MCF 10A (cell line): ENCODE results near the gene HSDL1. TPM values are rescaled to one million over a fixed set of nuclear protein-coding genes. Genes with fewer than 3 reads are reported as not detected.

ENCODE experiments used
- BruUV-seq: library from RNA; stranded (reverse); fragments of 400-500 nt; replicated peaks from 2 replicates; lab custom pipeline; 2021; lab: Mats Ljungman, UMichigan
- CTCF ChIA-PET: fragments of 300-600 bp; sonication (Branson Sonifier 250); formaldehyde crosslinking; extraction: SDS; loops from one replicate; lab custom pipeline; 2021; ENCODE audit warnings: antibody characterized with exemption, inconsistent platforms; lab: Yijun Ruan, JAX
- POLR2A ChIA-PET: fragments of 300-600, 350-650 bp; sonication (Branson Sonifier 250); formaldehyde crosslinking; extraction: SDS; loops from one replicate; lab custom pipeline; 2020; ENCODE audit warnings: antibody characterized with exemption, inconsistent platforms; lab: Yijun Ruan, JAX
- DNase-seq: peaks from one replicate; pipeline ENCODE4 v3.0.0-alpha.2; 2018; ENCODE audit not compliant: unreplicated experiment
- H3K27ac Mint-ChIP-seq: one replicate; pipeline ENCODE4 v1.8.0; 2022; ENCODE audit warnings: mild to moderate bottlenecking, low read depth, mixed read lengths; ENCODE audit not compliant: unreplicated experiment
- H3K27me3 Mint-ChIP-seq: one replicate; pipeline ENCODE4 v1.8.0; 2022; ENCODE audit warnings: mixed read lengths; ENCODE audit not compliant: insufficient read depth, unreplicated experiment
- H3K36me3 Mint-ChIP-seq: one replicate; pipeline ENCODE4 v1.8.0; 2022; ENCODE audit warnings: mild to moderate bottlenecking, moderate library complexity, mixed read lengths; ENCODE audit not compliant: insufficient read depth, unreplicated experiment
- H3K4me1 Mint-ChIP-seq: one replicate; pipeline ENCODE4 v1.8.0; 2022; ENCODE audit warnings: mixed read lengths; ENCODE audit not compliant: insufficient read depth, unreplicated experiment
- H3K4me3 Mint-ChIP-seq: one replicate; pipeline ENCODE4 v1.8.0; 2022; ENCODE audit warnings: mild to moderate bottlenecking, moderate library complexity, mixed read lengths; ENCODE audit not compliant: unreplicated experiment
- H3K9me3 Mint-ChIP-seq: one replicate; pipeline ENCODE4 v1.8.0; 2022; ENCODE audit warnings: mixed read lengths; ENCODE audit not compliant: unreplicated experiment
- intact Hi-C: fragments of 100-400 bp; cut with micrococcal nuclease; formaldehyde crosslinking; loops from 2 replicates; pipeline ENCODE4 v1.14.1; 2022
- total RNA-seq: library from RNA; stranded (reverse); gene quantifications from 2 replicates; pipeline ENCODE4 v1.2.3, GENCODE V29; 2022
- TF ChIP-seq, protein P1 (sequence below): fragments of 200-600 bp; IDR thresholded peaks from one replicate; pipeline ENCODE4 v1.8.0; 2022; ENCODE audit warnings: antibody characterized with exemption, mild to moderate bottlenecking; ENCODE audit not compliant: unreplicated experiment

The HSDL1 gene
- total RNA-seq, 1 experiment from 2014 or later: 13.3 TPM

DNA sequence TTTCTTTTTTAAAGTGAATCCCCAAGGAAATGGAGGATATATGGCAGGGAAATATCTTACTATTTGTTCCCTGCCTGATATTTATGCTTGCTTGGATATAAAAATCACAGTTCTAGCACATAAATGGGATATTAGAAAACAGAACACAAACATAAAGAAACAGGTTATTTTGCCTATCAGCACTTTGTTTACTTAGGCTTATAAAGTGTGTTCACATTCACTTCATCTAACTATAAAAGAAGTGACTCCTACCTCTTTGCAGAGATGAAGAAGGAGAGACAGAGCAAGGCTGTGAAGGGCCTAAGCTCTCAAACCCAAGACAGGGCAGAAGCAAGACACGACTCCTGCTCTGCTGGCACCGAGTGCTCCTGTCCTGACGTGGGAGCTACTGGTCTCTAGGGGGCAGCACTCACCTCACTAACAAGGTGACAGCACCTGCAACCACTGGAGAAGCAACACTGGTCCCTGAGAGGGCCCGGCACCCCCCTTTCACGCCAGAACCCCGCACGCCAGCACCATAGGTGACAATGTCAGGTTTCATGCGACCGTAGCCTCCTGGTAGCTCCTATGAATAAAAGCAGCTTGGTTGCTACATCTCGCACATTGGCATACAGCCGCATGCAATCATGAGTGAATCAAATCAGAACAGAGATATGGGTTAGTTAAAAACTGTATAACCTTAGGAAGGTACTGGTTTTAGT, 60.3 kb downstream of the HSDL1 start:
- no peaks in the 10 kb centered on the region for H3K27me3 Mint-ChIP-seq
- TF ChIP-seq, protein P1, sequence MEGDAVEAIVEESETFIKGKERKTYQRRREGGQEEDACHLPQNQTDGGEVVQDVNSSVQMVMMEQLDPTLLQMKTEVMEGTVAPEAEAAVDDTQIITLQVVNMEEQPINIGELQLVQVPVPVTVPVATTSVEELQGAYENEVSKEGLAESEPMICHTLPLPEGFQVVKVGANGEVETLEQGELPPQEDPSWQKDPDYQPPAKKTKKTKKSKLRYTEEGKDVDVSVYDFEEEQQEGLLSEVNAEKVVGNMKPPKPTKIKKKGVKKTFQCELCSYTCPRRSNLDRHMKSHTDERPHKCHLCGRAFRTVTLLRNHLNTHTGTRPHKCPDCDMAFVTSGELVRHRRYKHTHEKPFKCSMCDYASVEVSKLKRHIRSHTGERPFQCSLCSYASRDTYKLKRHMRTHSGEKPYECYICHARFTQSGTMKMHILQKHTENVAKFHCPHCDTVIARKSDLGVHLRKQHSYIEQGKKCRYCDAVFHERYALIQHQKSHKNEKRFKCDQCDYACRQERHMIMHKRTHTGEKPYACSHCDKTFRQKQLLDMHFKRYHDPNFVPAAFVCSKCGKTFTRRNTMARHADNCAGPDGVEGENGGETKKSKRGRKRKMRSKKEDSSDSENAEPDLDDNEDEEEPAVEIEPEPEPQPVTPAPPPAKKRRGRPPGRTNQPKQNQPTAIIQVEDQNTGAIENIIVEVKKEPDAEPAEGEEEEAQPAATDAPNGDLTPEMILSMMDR: peak; percentile 75
- ChIA-PET CTCF (interaction anchor here (0.6 to 11.2 kb wide), 31 partner anchors 10 to 399 kb away, joined by 3 to 81 read pairs (median 4); partner anchors contain the start of genes ADAD2, MBTPS1 and TAF1C), POLR2A (interaction anchor here (0.6 to 0.9 kb wide), 2 partner anchors 18 to 102 kb away, joined by 3 to 5 read pairs; partner anchors contain the start of gene TAF1C)
- H3K9me3 Mint-ChIP-seq: no peaks in the 10 kb centered on the region
- H3K27ac Mint-ChIP-seq: no peak overlapping the region
- no TSS peak for BruUV-seq
- H3K36me3 Mint-ChIP-seq: peaks cover 81% of the 10 kb centered on the region
- no peak overlapping the region for H3K4me3 Mint-ChIP-seq
- DNase-seq: peak; percentile 77
- H3K4me1 Mint-ChIP-seq: no peaks in the 10 kb centered on the region
- intact Hi-C loops: loop anchor here (1.0 kb wide), 1 partner anchor 103 kb away; the partner anchor contains the start of gene TAF1C

DNA sequence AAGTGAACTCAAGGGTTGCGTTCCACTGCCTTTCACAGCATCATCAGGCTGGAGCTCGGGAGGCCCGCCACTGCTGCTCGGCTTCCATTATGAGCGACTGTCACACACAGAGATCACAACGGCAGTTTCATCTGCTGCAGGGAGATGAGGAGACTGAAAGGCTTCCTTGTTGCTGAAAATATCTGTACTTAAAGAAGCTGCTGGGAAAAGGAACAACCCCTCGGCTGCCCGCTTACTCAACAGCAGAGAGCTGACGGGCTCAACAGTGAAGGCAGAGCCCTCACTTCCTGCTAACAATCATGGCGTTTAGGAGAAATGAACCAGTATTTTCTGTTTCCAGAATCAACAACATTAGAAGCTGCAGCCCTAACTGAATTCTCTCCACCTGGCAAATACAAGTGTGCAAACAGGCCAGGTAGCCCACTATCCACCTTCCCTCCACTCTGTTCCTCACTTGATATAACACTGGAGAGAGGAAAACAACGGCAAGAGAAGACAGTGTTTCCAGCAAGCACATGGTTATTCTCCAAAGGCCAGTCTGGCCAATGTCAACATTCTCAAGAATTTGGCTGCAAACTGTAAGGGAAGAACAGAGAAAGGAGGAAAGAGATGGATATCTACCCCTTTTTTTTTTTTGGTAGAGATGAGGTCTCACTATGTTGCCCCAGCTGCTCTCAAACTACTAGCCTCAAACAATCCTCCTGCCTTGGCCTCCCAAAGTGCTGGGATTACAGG, 62.0 kb downstream of the HSDL1 start:
- ChIA-PET CTCF (interaction anchor here (0.6 to 11.2 kb wide), 10 partner anchors 14 to 414 kb away, joined by 3 to 81 read pairs (median 4); partner anchors contain the start of genes MBTPS1 and TAF1C), POLR2A (interaction anchor here (0.6 to 0.8 kb wide), 2 partner anchors 67 to 94 kb away, joined by 3 read pairs; no protein-coding TSS in a partner anchor)
- DNase-seq: no peak
- Mint-ChIP-seq H3K4me1 (no peaks in the 10 kb centered on the region), H3K27me3 (no peaks in the 10 kb centered on the region), H3K9me3 (no peaks in the 10 kb centered on the region), H3K27ac (no peak overlapping the region), H3K36me3 (peaks cover 70% of the 10 kb centered on the region), H3K4me3 (no peak overlapping the region)
- TF ChIP-seq, protein P1: no peak
- BruUV-seq: no TSS peak
- intact Hi-C loops: no loop called here

DNA sequence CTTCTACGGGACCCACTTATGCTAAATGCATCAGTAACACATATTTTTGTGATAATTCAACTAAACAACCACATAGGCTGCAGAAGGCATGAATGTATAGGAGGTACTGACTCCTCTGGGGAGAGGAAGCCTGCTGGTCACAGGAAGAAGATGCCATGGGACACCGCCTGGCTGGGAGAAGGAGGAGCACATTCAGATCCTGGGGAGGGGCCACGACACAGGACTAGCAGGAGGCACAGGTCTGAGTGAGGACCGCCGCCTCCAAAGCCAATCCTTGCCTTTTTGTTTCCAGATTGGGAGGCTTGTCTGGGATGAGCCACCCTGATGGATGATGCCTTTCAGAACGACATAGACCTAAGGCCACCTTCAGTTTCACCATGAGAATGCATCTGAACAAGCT, 62.9 kb downstream of the HSDL1 start:
- TF ChIP-seq, protein P1: no peak
- Mint-ChIP-seq H3K9me3 (no peaks in the 10 kb centered on the region), H3K27me3 (no peaks in the 10 kb centered on the region), H3K36me3 (peaks cover 71% of the 10 kb centered on the region), H3K27ac (no peak overlapping the region), H3K4me3 (no peak overlapping the region), H3K4me1 (no peaks in the 10 kb centered on the region)
- DNase-seq: no peak
- BruUV-seq: no TSS peak
- ChIA-PET CTCF (interaction anchor here (0.8 to 11.2 kb wide), 5 partner anchors 11 to 539 kb away, joined by 3 to 81 read pairs (median 3); no protein-coding TSS in a partner anchor), POLR2A (no interaction called here)
- intact Hi-C loops: no loop called here
